CD8-positive, alpha-beta memory T cell (primary cell): ENCODE data around the gene DNAJC3. TPM values are rescaled to one million over a fixed set of nuclear protein-coding genes. Genes with fewer than 3 reads are reported as not detected.
"Not testable (repeated sequence)": the region's sequence is repeated elsewhere in the genome, so short reads cannot be mapped to it uniquely, and the experiment has no call there.

Source experiments
- CTCF ChIA-PET: fragments of 350-600 bp; sonication (Branson Sonifier 250); formaldehyde crosslinking; loops from one replicate; lab custom pipeline; 2021; ENCODE audit warnings: antibody characterized with exemption; lab: Charles Lee
- POLR2A ChIA-PET: fragments of 350-600 bp; sonication (Branson Sonifier 250); formaldehyde crosslinking; loops from one replicate; lab custom pipeline; 2021; ENCODE audit warnings: antibody characterized with exemption; lab: Charles Lee
- DNase-seq, 5 donors: peaks; one replicate each; pipeline versions ENCODE4 v3.0.0 to v3.0.0-alpha.2; 2020 to 2022; ENCODE audit warnings: mixed read lengths in 1 of 5
- H3K27ac ChIP-seq: one replicate; pipeline ENCODE4 v1.7.0; 2013; ENCODE audit warnings: low read depth, mild to moderate bottlenecking, low read length, moderate library complexity
- H3K27me3 ChIP-seq: 2 replicates; pipeline ENCODE4 v1.7.0; 2013; ENCODE audit warnings: low read length, mild to moderate bottlenecking; ENCODE audit not compliant: insufficient read depth, poor library complexity, severe bottlenecking
- H3K36me3 ChIP-seq: 2 replicates; pipeline ENCODE4 v1.7.0; 2013; ENCODE audit warnings: mild to moderate bottlenecking, low read length, moderate library complexity; ENCODE audit not compliant: insufficient read depth
- H3K4me1 ChIP-seq: 2 replicates; pipeline ENCODE4 v1.7.0; 2013; ENCODE audit warnings: mild to moderate bottlenecking, low read length, moderate library complexity; ENCODE audit not compliant: insufficient read depth
- H3K4me3 ChIP-seq: 2 replicates; pipeline ENCODE4 v1.7.0; 2013; ENCODE audit warnings: mild to moderate bottlenecking, low read length
- H3K9me3 ChIP-seq: 2 replicates; pipeline ENCODE4 v1.7.0; 2013; ENCODE audit warnings: mild to moderate bottlenecking, low read length
- H3K27ac Mint-ChIP-seq, 8 donors: one replicate each; pipeline ENCODE4 v1.8.0; 2020 to 2021; ENCODE audit warnings: mixed read lengths in 8 of 8, mild to moderate bottlenecking in 6 of 8, inconsistent platforms in 3 of 8, moderate library complexity in 3 of 8
- H3K27me3 Mint-ChIP-seq, 2 donors: one replicate each; pipeline ENCODE4 v1.8.0; 2020 to 2021; ENCODE audit warnings: mixed read lengths in 2 of 2, mild to moderate bottlenecking in 1 of 2, moderate library complexity in 1 of 2
- H3K36me3 Mint-ChIP-seq, 3 donors: one replicate each; pipeline ENCODE4 v1.8.0; 2020 to 2021; ENCODE audit warnings: mixed read lengths in 3 of 3, inconsistent platforms in 1 of 3, mild to moderate bottlenecking in 1 of 3
- H3K4me1 Mint-ChIP-seq, 3 donors: one replicate each; pipeline ENCODE4 v1.8.0; 2020 to 2021; ENCODE audit warnings: mixed read lengths in 3 of 3, inconsistent platforms in 1 of 3, mild to moderate bottlenecking in 1 of 3
- H3K4me3 Mint-ChIP-seq, 7 donors: one replicate each; pipeline ENCODE4 v1.8.0; 2020 to 2021; ENCODE audit warnings: mixed read lengths in 7 of 7, mild to moderate bottlenecking in 6 of 7, moderate library complexity in 4 of 7, inconsistent platforms in 2 of 7
- H3K9me3 Mint-ChIP-seq, 5 donors: one replicate each; pipeline ENCODE4 v1.8.0; 2020 to 2022; ENCODE audit warnings: mixed read lengths in 5 of 5, mild to moderate bottlenecking in 3 of 5, moderate library complexity in 2 of 5, inconsistent platforms in 1 of 5
- polyA plus RNA-seq: library from polyadenylated mRNA; unstranded; fragments of 300-500 nt; fragmentation: Illumina TruSeq; gene quantifications from one replicate; pipeline ENCODE4 v1.2.3, GENCODE V29; 2021
- total RNA-seq, 2 experiments: library from RNA; stranded (reverse); gene quantifications; one replicate each; pipeline ENCODE4 v1.2.3, GENCODE V29; 2021

The DNAJC3 gene
- total and polyA plus RNA-seq, 3 experiments from 2014 or later, result 19.4 to 26.4 (median 26.1) TPM

DNA sequence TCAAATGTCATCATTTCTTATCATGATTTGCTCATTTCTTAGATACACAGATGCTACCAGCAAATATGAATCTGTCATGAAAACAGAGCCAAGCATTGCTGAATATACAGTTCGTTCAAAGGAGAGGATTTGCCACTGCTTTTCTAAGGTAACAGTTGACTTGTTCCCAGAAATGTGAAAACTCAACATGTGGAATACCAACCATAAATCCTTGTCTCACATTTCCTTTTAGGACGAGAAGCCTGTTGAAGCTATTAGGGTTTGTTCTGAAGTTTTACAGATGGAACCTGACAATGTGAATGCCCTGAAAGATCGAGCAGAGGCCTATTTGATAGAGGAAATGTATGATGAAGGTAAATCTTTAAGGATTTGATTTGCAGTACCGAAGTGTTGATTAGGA is 86.7 kb downstream of the DNAJC3 start:
- DNase-seq, result no peak
- Histone ChIP-seq H3K9me3 (no peaks in the 10 kb centered on the region), H3K27me3 (no peaks in the 10 kb centered on the region), H3K4me1 (no peaks in the 10 kb centered on the region), H3K4me3 (no peak overlapping the region), H3K36me3 (peaks cover 11% of the 10 kb centered on the region), H3K27ac (no peak overlapping the region)
- ChIA-PET CTCF (no interaction called here), POLR2A (no interaction called here)
- H3K4me3 Mint-ChIP-seq, result no peak overlapping the region
- no peaks in the 10 kb centered on the region for H3K9me3 Mint-ChIP-seq
- H3K27me3 Mint-ChIP-seq, result no peaks in the 10 kb centered on the region
- H3K27ac Mint-ChIP-seq, result no peak overlapping the region
- peaks cover 0 to 76% (median 16%) of the 10 kb centered on the region in 3 donors for H3K36me3 Mint-ChIP-seq
- no peaks in the 10 kb centered on the region for H3K4me1 Mint-ChIP-seq

DNA sequence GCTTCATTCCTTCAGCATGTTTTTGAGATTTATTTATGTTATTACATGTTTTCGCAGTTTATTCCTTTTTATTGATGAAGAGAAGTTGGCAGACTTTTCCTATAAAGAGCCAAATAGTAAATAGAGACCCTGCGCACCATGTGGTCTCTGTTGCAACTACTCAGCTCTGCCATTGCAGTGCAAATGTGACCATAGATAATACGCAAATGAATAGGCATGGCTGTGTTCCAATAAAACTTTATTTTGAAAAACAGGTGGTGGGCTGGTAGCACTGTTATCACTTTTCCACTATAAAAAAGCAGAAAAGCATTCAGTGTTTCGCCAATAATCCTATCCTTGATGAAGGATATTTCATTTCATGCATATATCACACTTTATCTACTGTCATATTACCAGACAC is 95.0 kb downstream of the DNAJC3 start:
- H3K27me3 Mint-ChIP-seq, result no peaks in the 10 kb centered on the region
- DNase-seq, result no peak
- H3K36me3 ChIP-seq, result no peaks in the 10 kb centered on the region
- H3K27ac ChIP-seq, result no peak overlapping the region
- H3K4me3 ChIP-seq, result no peak overlapping the region
- CTCF ChIA-PET, result no interaction called here
- POLR2A ChIA-PET, result no interaction called here
- no peaks in the 10 kb centered on the region for H3K4me1 ChIP-seq
- H3K4me1 Mint-ChIP-seq, result peaks cover 16 to 21% (median 16%) of the 10 kb centered on the region in 3 donors
- no peak overlapping the region for H3K4me3 Mint-ChIP-seq
- no peaks in the 10 kb centered on the region for H3K9me3 Mint-ChIP-seq
- H3K27me3 ChIP-seq, result no peaks in the 10 kb centered on the region
- peaks cover 8 to 58% (median 10%) of the 10 kb centered on the region in 3 donors for H3K36me3 Mint-ChIP-seq
- H3K9me3 ChIP-seq, result no peaks in the 10 kb centered on the region
- no peak overlapping the region for H3K27ac Mint-ChIP-seq

DNA sequence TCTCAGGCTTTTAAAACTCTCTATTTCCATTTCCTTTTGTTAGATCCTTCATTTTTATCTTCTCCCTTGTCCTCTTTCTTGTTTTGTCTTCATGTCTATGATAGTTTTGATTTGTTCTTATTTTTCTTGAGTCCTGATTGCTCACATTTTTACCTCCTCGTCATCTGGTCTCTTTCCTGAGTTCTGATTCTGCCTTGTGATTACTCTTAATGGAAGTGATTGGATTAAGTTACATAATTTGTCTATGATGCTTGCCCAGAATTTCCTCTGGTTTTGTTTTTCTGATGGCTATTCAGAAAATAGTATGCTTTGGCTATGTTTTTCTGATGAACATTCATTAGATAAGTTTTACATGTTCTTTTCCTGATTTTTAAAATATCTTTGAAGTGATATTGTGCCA is 102.6 kb downstream of the DNAJC3 start:
- Mint-ChIP-seq H3K4me3 (no peak overlapping the region), H3K36me3 (peaks cover 3 to 37% (median 20%) of the 10 kb centered on the region in 3 donors), H3K9me3 (no peaks in the 10 kb centered on the region), H3K27me3 (no peaks in the 10 kb centered on the region), H3K4me1 (peaks cover 5 to 14% (median 12%) of the 10 kb centered on the region in 3 donors), H3K27ac (no peak overlapping the region)
- Histone ChIP-seq H3K36me3 (no peaks in the 10 kb centered on the region), H3K27ac (no peak overlapping the region), H3K9me3 (no peaks in the 10 kb centered on the region), H3K4me1 (no peaks in the 10 kb centered on the region), H3K27me3 (no peaks in the 10 kb centered on the region), H3K4me3 (no peak overlapping the region)
- DNase-seq, result no peak
- POLR2A ChIA-PET, result no interaction called here
- CTCF ChIA-PET, result no interaction called here

DNA sequence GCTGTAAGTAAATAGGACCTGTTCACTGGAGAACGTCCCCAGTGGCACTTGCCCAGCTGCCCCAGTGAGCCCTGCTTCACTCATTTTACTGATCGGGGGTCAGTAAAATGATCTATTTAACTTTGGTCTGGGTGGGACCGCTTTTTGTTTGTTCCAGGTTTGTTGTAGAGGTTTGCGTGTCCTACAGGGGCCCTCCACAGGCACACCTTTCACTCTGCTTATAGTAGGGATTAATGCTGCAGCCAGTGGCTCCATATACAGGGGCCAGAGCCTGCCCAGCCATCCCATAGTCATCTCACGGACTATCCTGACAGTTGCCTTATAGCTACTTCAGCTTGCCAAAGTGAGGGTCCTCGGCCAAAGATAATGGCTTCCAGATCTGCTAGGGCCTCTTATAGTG is 104.1 kb downstream of the DNAJC3 start:
- no peaks in the 10 kb centered on the region for H3K36me3 ChIP-seq
- H3K27me3 Mint-ChIP-seq, result no peaks in the 10 kb centered on the region
- no peaks in the 10 kb centered on the region for H3K9me3 ChIP-seq
- no peak overlapping the region for H3K4me3 Mint-ChIP-seq
- H3K4me1 Mint-ChIP-seq, result peaks cover 0 to 9% (median 7%) of the 10 kb centered on the region in 3 donors
- H3K27ac ChIP-seq, result no peak overlapping the region
- H3K9me3 Mint-ChIP-seq, result no peaks in the 10 kb centered on the region
- DNase-seq, result no peak
- ChIA-PET CTCF (no interaction called here), POLR2A (no interaction called here)
- H3K36me3 Mint-ChIP-seq, result peaks cover 3 to 40% (median 20%) of the 10 kb centered on the region in 3 donors
- no peaks in the 10 kb centered on the region for H3K4me1 ChIP-seq
- H3K4me3 ChIP-seq, result no peak overlapping the region
- H3K27ac Mint-ChIP-seq, result no peak overlapping the region
- no peaks in the 10 kb centered on the region for H3K27me3 ChIP-seq

DNA sequence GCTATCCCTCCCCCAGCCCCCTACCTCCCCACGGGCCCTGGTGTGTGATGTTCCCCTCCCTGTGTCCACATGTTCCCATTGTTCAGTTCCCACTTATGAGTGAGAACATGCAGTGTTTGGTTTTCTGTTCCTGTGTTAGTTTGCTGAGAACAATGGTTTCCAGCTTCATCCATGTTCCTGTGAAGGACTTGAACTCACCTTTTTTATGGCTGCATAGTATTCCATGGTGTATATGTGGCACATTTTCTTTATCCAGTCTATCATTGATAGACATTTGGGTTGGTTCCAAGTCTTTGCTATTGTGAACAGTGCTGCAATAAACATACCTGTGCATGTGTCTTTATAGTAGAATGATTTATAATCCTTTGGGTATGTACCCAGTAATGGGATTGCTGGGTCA is 105.0 kb downstream of the DNAJC3 start:
- H3K4me3 ChIP-seq, result not testable (repeated sequence)

DNA sequence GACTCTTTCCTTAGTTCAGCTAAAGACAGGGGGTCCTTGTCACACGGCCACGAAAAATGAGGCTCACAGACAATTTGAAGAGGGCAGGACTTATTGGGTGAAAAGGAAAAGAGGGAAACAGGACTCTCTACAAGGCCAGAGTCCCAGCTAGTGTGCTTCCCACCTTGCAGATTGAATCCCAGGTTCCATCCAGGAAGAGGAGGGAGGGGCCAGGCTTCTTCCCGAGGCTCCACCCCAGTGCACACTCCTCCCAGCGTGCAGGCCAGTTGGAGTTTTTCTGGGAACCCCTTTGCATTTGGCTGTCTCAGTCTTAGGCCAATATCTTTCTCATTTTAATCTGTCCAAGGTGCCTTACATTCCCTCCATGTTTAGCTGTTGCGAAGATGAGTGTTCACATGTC is 106.8 kb downstream of the DNAJC3 start:
- Mint-ChIP-seq H3K4me1 (no peaks in the 10 kb centered on the region), H3K27me3 (peaks cover 0 to 1% of the 10 kb centered on the region in 2 donors), H3K36me3 (peaks cover 22 to 43% (median 30%) of the 10 kb centered on the region in 3 donors), H3K4me3 (no peak overlapping the region), H3K27ac (peak overlapping the region in 1 of 8 donors; percentile 40), H3K9me3 (no peaks in the 10 kb centered on the region)
- ChIA-PET POLR2A (no interaction called here), CTCF (no interaction called here)
- DNase-seq, result no peak
- Histone ChIP-seq H3K27me3 (no peaks in the 10 kb centered on the region), H3K4me1 (no peaks in the 10 kb centered on the region), H3K9me3 (no peaks in the 10 kb centered on the region), H3K36me3 (peaks cover 10% of the 10 kb centered on the region), H3K27ac (no peak overlapping the region), H3K4me3 (no peak overlapping the region)

More for the DNA sequence above, 105.0 kb downstream of the DNAJC3 start:
- H3K9me3 ChIP-seq, H3K36me3 ChIP-seq, H3K27me3 ChIP-seq, H3K4me3 Mint-ChIP-seq, H3K4me1 ChIP-seq, DNase-seq, H3K9me3 Mint-ChIP-seq, H3K27ac Mint-ChIP-seq, POLR2A ChIA-PET, H3K4me1 Mint-ChIP-seq, H3K27me3 Mint-ChIP-seq, H3K27ac ChIP-seq, CTCF ChIA-PET: not testable (repeated sequence)
- H3K36me3 Mint-ChIP-seq, result peaks cover 6 to 43% (median 22%) of the 10 kb centered on the region in 3 donors

DNA sequence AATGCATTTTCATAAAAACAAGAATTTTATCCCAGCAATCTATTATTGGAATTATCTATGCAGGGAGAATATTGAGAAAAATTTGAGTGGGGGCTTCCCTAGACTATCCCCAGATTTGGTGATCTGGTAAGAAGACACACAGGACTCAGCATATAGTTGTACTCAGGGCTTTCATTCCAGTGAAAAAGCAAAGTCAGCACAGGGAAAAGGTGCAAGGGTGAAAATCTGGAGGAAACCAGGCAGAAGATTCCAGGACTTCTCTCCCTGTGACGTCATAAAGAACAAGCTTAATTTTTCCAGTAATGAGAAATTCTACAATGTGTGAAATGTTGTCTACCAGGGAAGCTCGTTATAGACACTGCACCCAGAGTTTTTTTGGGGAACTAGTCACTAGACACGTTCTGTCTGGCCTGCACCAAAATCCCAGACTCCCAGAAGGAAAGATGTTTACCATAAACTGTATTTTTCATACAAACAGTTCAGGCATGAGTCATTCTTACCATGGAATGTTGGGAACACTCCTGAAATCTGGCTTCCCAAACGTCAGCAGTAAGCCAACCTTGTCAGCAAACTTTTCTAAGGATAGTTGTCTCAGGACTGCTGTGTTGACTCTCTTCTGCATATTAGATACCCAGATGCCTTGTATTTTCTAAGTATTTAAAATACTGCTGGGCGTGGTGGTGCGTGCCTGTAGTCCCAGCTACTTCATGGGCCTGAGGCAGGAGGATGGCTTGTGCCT is 107.4 kb downstream of the DNAJC3 start:
- Mint-ChIP-seq H3K4me3 (no peak overlapping the region), H3K27ac (peak overlapping the region in 1 of 8 donors; percentile 40), H3K27me3 (peaks cover 0 to 3% of the 10 kb centered on the region in 2 donors), H3K9me3 (peaks cover 0 to 5% (median 3%) of the 10 kb centered on the region in 5 donors), H3K36me3 (peaks cover 28 to 49% (median 36%) of the 10 kb centered on the region in 3 donors), H3K4me1 (no peaks in the 10 kb centered on the region)
- H3K4me1 ChIP-seq, result no peaks in the 10 kb centered on the region
- no peaks in the 10 kb centered on the region for H3K9me3 ChIP-seq
- ChIA-PET CTCF (no interaction called here), POLR2A (no interaction called here)
- H3K27ac ChIP-seq, result no peak overlapping the region
- H3K4me3 ChIP-seq, result no peak overlapping the region
- DNase-seq, result no peak
- H3K27me3 ChIP-seq, result no peaks in the 10 kb centered on the region
- H3K36me3 ChIP-seq, result peaks cover 12% of the 10 kb centered on the region

DNA sequence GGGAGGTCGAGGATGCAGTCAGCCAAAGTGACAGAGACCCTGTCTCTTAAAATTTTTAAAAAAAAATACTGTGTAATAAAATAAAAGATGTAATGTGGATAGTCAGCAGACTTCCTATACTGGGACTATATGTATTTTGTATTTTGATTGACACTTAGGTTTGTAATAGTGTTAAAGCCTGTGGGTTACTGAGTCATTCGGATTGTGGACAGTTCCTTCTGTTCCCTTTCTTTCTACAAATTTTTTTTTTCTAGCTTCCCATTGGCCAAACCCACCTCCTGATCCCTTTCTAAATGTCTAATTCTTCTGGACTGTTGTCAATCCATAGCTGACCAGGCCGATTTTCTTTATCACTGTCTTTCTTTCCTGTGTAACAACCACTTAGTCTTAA is 108.0 kb downstream of the DNAJC3 start:
- no peak overlapping the region for H3K4me3 Mint-ChIP-seq
- H3K36me3 Mint-ChIP-seq, result peaks cover 33 to 55% (median 40%) of the 10 kb centered on the region in 3 donors
- H3K27ac Mint-ChIP-seq, result no peak overlapping the region
- no peaks in the 10 kb centered on the region for H3K4me1 Mint-ChIP-seq
- Histone ChIP-seq H3K27me3 (no peaks in the 10 kb centered on the region), H3K4me1 (no peaks in the 10 kb centered on the region), H3K36me3 (peaks cover 12% of the 10 kb centered on the region), H3K9me3 (no peaks in the 10 kb centered on the region), H3K27ac (no peak overlapping the region), H3K4me3 (no peak overlapping the region)
- ChIA-PET POLR2A (no interaction called here), CTCF (no interaction called here)
- no peak for DNase-seq
- H3K9me3 Mint-ChIP-seq, result peaks cover 0 to 8% (median 5%) of the 10 kb centered on the region in 5 donors
- peaks cover 0 to 3% of the 10 kb centered on the region in 2 donors for H3K27me3 Mint-ChIP-seq
